Measurements from ENCODE around the gene PIK3R6. TPM values are rescaled to one million over a fixed set of nuclear protein-coding genes. Genes with fewer than 3 reads are reported as not detected.

PIK3R6 gene
- total and polyA plus RNA-seq, 2 donors (not counting 1 experiment from before 2014, with no cell fraction given) = 2.8 to 11.0 TPM

DNA sequence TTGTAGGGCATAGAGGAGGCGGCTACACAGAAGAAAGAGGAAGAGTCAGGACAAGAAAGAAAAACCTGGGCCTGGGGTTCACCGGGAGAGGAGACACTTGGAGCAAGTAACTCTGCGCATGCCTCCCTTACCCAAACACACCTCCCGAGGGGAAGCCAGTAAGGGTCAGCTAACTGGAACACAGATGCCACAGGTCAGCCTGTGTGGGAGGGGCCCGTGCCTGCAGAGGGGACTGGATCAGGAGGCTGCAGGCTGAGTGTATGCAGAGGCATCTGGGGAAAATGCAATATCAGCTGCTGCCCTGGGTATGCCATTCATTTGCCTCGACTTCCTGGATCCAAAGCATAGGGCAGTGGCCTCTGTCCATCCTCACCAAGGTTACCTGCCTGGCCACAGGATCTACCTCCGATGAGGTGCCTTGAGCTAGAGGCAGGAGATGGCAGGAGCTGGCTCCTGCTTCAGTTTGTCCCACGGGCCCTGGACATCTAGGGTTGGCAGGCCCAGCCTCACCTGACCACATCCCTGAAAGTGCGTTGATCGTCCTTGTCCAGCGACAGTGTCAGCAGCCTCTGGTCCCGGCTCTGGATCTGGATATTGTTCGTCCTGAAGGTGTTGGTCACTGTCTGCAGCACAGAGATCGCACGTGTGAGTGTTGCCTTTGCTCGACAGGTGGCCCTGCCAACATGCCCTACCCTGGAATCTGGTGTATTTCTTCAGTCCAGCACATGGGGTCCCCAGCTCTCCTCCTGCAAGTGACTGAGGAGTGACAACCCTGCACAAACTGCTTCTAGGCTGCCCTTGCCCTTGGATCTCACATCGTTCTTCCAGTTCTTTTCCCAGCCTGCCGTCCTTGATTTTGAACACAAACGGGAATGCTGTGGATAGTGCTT, 63.7 kb downstream of the PIK3R6 start:
- Histone ChIP-seq H3K27ac (ENCODE audit: low read length in 2 of 2) (no peak overlapping the region), H3K9ac (ENCODE audit: low read length) (no peak overlapping the region), H3K4me1 (ENCODE audit: control insufficient read depth in 2 of 2, insufficient read depth in 2 of 2, low read length in 2 of 2) (peaks cover 36 to 45% of the 10 kb centered on the region in 2 donors), H3K27me3 (replicated peaks in 1 of 4; ENCODE audit: control extremely low read depth in 1 of 4, control insufficient read depth in 3 of 4, insufficient read depth in 4 of 4, low read length in 3 of 4) (no peaks in the 10 kb centered on the region), H3K79me2 (ENCODE audit: control insufficient read depth, insufficient read depth, low read length) (no peaks in the 10 kb centered on the region), H3K4me2 (replicated peaks; ENCODE audit: low read depth, low read length, poor library complexity, severe bottlenecking) (no peak overlapping the region), H4K20me1 (ENCODE audit: control insufficient read depth, insufficient read depth, low read length, poor library complexity, severe bottlenecking) (no peaks in the 10 kb centered on the region), H3K9me3 (ENCODE audit: control extremely low read depth in 1 of 3, control insufficient read depth in 2 of 3, insufficient read depth in 1 of 3, low read length in 2 of 3) (peaks cover 0 to 10% (median 0%) of the 10 kb centered on the region in 3 donors), H2AFZ (ENCODE audit: insufficient read depth, low read depth, low read length, poor library complexity, severe bottlenecking) (no peak overlapping the region), H3K36me3 (replicated peaks in 1 of 2; ENCODE audit: control extremely low read depth in 1 of 2, control insufficient read depth in 1 of 2, extremely low read depth in 1 of 2, insufficient read depth in 2 of 2, low read length in 1 of 2) (no peaks in the 10 kb centered on the region), H3K4me3 (ENCODE audit: control extremely low read depth in 1 of 5, extremely low read depth in 1 of 5, insufficient read depth in 1 of 5, low read depth in 2 of 5, low read length in 4 of 5) (no peak overlapping the region)
- intact Hi-C loops (cut with micrococcal nuclease) = loop anchor here (1.0 kb wide), 1 partner anchor 92 kb away; no protein-coding TSS in a partner anchor
- Mint-ChIP-seq H3K9me3 (ENCODE audit: insufficient read depth) (peaks cover 7% of the 10 kb centered on the region), H3K4me1 (peaks cover 49% of the 10 kb centered on the region), H3K27ac (peak overlapping the region; percentile 46), H3K4me3 (no peak overlapping the region), H3K27me3 (no peaks in the 10 kb centered on the region)
- TF ChIP-seq, protein P1, sequence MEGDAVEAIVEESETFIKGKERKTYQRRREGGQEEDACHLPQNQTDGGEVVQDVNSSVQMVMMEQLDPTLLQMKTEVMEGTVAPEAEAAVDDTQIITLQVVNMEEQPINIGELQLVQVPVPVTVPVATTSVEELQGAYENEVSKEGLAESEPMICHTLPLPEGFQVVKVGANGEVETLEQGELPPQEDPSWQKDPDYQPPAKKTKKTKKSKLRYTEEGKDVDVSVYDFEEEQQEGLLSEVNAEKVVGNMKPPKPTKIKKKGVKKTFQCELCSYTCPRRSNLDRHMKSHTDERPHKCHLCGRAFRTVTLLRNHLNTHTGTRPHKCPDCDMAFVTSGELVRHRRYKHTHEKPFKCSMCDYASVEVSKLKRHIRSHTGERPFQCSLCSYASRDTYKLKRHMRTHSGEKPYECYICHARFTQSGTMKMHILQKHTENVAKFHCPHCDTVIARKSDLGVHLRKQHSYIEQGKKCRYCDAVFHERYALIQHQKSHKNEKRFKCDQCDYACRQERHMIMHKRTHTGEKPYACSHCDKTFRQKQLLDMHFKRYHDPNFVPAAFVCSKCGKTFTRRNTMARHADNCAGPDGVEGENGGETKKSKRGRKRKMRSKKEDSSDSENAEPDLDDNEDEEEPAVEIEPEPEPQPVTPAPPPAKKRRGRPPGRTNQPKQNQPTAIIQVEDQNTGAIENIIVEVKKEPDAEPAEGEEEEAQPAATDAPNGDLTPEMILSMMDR (IDR thresholded peaks at IDR 0.05) = no peak
- TF ChIP-seq EZH2 (IDR thresholded peaks at IDR 0.05; ENCODE audit: borderline replicate concordance, insufficient read depth, low read depth, low read length, poor library complexity, severe bottlenecking) = no peak
- ATAC-seq (ENCODE audit: low read depth) = no peak
- DNase-seq = no peak
- ChIA-PET POLR2A (interaction anchor here (1.0 kb wide), 1 partner anchor 10 kb away, joined by 3 read pairs; no protein-coding TSS in a partner anchor), CTCF (interaction anchor here (1.2 to 5.3 kb wide), 6 partner anchors 18 to 195 kb away, joined by 3 to 41 read pairs (median 14); no protein-coding TSS in a partner anchor)
- 95% methylated on average over 14 of the region's 19 CpGs for WGBS (ENCODE audit: insufficient coverage)

All from B cell (primary cell).